Thyroid gland (tissue), 4 donors: ENCODE results near the gene ABI3. TPM values are rescaled to one million over a fixed set of nuclear protein-coding genes. Genes with fewer than 3 reads are reported as not detected.

Experiments
- DNase-seq, 2 donors: peaks; one replicate each; pipeline ENCODE4 v3.0.0-alpha.2; 2019
- H3K27ac ChIP-seq, 3 donors: fragments of 200-600 bp; sonication (generic); 1 replicate in 2 of 3; 2 replicates in 1 of 3; pipeline ENCODE4 v1.5.1; 2016 to 2019; ENCODE audit warnings: mild to moderate bottlenecking in 1 of 3, moderate library complexity in 1 of 3
- H3K27me3 ChIP-seq: fragments of 200-600 bp; sonication (generic); one replicate; pipeline ENCODE4 v1.5.1; 2019
- H3K36me3 ChIP-seq, 2 donors: fragments of 200-600 bp; sonication (generic); one replicate each; pipeline ENCODE4 v1.5.1; 2016 to 2019
- H3K4me1 ChIP-seq, 2 donors: fragments of 200-600 bp; sonication (generic); one replicate each; pipeline ENCODE4 v1.5.1; 2017 to 2019
- H3K4me3 ChIP-seq, 3 donors: fragments of 200-600 bp; sonication (generic); replicated peaks in 1 of 3; 1 replicate in 2 of 3; 2 replicates in 1 of 3; pipeline ENCODE4 v1.5.1; 2016; ENCODE audit warnings: mild to moderate bottlenecking in 1 of 3
- H3K9me3 ChIP-seq: fragments of 200-600 bp; sonication (generic); one replicate; pipeline ENCODE4 v1.5.1; 2017
- CTCF ChIP-seq, 6 experiments: fragments of 200-600 bp in 3 of 6; fragments of 450-650 bp in 3 of 6; sonication (generic) in 3 of 6; IDR thresholded peaks; one replicate each; pipeline ENCODE4 v1.5.1; 2016 to 2019; ENCODE audit warnings: antibody characterized with exemption in 6 of 6, mild to moderate bottlenecking in 2 of 6, inconsistent platforms in 1 of 6, moderate library complexity in 1 of 6
- POLR2A ChIP-seq, 2 donors: fragments of 450-650 bp; IDR thresholded peaks; one replicate each; pipeline ENCODE4 v1.6.1; 2017; ENCODE audit warnings: antibody characterized with exemption in 2 of 2, mild to moderate bottlenecking in 2 of 2, moderate library complexity in 1 of 2
- WGBS, 2 donors: methylation state at CpG; one replicate each; pipeline ENCODE4 v1.1.5; 2017; 5-methylcytosine and 5-hydroxymethylcytosine counted together
- intact Hi-C: fragments of 100-400 bp; cut with DNase I; formaldehyde crosslinking; loops from one replicate; pipeline ENCODE4 v1.15.1; 2023
- total RNA-seq, 4 donors: library from RNA; depleted of rRNA; stranded (reverse); fragments of >200 nt; gene quantifications; one replicate each; pipeline ENCODE4 v1.2.3, GENCODE V29; 2016

Gene ABI3
- total RNA-seq, 4 donors from 2014 or later: 4.2 to 10.3 (median 6.2) TPM

GRCh38 chr17:49218941-49219913 lies 8.7 kb downstream of the ABI3 start:
- no peaks in the 10 kb centered on the region for H3K9me3 ChIP-seq
- H3K36me3 ChIP-seq: no peaks in the 10 kb centered on the region
- 43 to 56% methylated on average over 17 to 21 of the region's 37 CpGs for WGBS, 2 donors
- no peak overlapping the region for H3K4me3 ChIP-seq
- H3K27ac ChIP-seq: no peak overlapping the region
- TF ChIP-seq CTCF (IDR thresholded peaks at IDR 0.05) (no peak), POLR2A (IDR thresholded peaks at IDR 0.05) (no peak)
- intact Hi-C loops: no loop called here
- H3K4me1 ChIP-seq: peaks cover 19 to 37% of the 10 kb centered on the region in 2 donors
- DNase-seq: no peak
- peaks cover 9% of the 10 kb centered on the region for H3K27me3 ChIP-seq

GRCh38 chr17:49219987-49220386 lies 9.5 kb downstream of the ABI3 start:
- H3K36me3 ChIP-seq: no peaks in the 10 kb centered on the region
- 81 to 82% methylated on average over 12 to 15 of the region's 15 CpGs for WGBS, 2 donors
- H3K27ac ChIP-seq: no peak overlapping the region
- DNase-seq: no peak
- intact Hi-C loops: loop anchor here (10.0 kb wide), 1 partner anchor 65 kb away; no protein-coding TSS in a partner anchor
- H3K9me3 ChIP-seq: no peaks in the 10 kb centered on the region
- TF ChIP-seq CTCF (IDR thresholded peaks at IDR 0.05) (no peak), POLR2A (IDR thresholded peaks at IDR 0.05) (no peak)
- H3K27me3 ChIP-seq: peaks cover 15% of the 10 kb centered on the region
- H3K4me3 ChIP-seq: no peak overlapping the region
- H3K4me1 ChIP-seq: peaks cover 19 to 39% of the 10 kb centered on the region in 2 donors

GRCh38 chr17:49223168-49223516 lies 12.6 kb downstream of the ABI3 start:
- Histone ChIP-seq H3K36me3 (no peaks in the 10 kb centered on the region), H3K4me1 (peaks cover 16 to 26% of the 10 kb centered on the region in 2 donors), H3K4me3 (peak overlapping the region in 1 of 3 donors; percentile 4), H3K27ac (no peak overlapping the region), H3K9me3 (no peaks in the 10 kb centered on the region), H3K27me3 (peaks cover 15% of the 10 kb centered on the region)
- 18 to 19% methylated on average over 9 of the region's 9 CpGs for WGBS, 2 donors
- no peak for TF ChIP-seq POLR2A (IDR thresholded peaks at IDR 0.05)
- TF ChIP-seq CTCF (IDR thresholded peaks at IDR 0.05): no peak
- DNase-seq: no peak
- intact Hi-C loops: loop anchor here (10.0 kb wide), 1 partner anchor 62 kb away; no protein-coding TSS in a partner anchor

GRCh38 chr17:49223517-49224197 lies 13.2 kb downstream of the ABI3 start:
- H3K27me3 ChIP-seq: peaks cover 15% of the 10 kb centered on the region
- no peak overlapping the region for H3K27ac ChIP-seq
- H3K4me1 ChIP-seq: peaks cover 16 to 26% of the 10 kb centered on the region in 2 donors
- H3K4me3 ChIP-seq: peak overlapping the region in 1 of 3 donors; percentile 4
- TF ChIP-seq POLR2A (IDR thresholded peaks at IDR 0.05) (no peak), CTCF (IDR thresholded peaks at IDR 0.05) (peak; percentile 44 to 82 (median 63))
- 3 to 7% methylated on average over 29 to 31 of the region's 31 CpGs for WGBS, 2 donors
- peak; percentile 49 to 54 for DNase-seq
- no peaks in the 10 kb centered on the region for H3K36me3 ChIP-seq
- intact Hi-C loops: loop anchor here (10.0 kb wide), 1 partner anchor 61 kb away; no protein-coding TSS in a partner anchor
- no peaks in the 10 kb centered on the region for H3K9me3 ChIP-seq
